ENCODE data around the gene NINJ1.

NINJ1 gene

DNA sequence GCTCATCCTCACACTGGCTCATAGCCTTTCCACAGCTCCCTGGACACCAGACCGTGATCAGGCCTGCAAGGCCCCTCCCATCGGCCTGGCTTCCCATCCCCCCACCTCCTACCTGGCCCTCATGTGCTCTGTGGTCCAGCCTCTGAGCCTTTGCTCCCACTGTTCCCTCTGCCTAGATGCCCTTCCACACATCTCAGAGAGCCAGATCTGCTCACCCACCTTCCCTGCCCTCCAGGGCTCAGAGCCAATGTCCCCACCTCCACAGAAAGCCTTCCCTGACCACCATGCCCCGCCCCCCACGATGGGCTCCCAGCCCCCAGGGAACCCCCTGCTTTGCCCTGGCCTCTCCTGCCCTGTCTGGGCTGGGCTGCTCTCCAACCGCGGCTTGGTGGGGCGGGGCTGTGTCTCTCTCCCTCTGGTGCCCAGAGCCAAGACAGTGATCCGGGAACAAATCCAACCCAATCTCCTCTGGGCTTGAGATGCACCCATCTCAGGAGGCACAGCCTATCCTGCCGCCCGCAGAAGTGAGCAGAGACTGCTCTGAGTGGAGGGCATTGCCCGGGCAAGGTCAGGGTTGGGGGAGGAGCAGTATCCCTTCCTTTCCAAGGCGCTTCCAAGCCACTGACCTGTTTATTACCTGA lies 1.6 kb downstream of the NINJ1 start:
- no peak for DNase-seq

DNA sequence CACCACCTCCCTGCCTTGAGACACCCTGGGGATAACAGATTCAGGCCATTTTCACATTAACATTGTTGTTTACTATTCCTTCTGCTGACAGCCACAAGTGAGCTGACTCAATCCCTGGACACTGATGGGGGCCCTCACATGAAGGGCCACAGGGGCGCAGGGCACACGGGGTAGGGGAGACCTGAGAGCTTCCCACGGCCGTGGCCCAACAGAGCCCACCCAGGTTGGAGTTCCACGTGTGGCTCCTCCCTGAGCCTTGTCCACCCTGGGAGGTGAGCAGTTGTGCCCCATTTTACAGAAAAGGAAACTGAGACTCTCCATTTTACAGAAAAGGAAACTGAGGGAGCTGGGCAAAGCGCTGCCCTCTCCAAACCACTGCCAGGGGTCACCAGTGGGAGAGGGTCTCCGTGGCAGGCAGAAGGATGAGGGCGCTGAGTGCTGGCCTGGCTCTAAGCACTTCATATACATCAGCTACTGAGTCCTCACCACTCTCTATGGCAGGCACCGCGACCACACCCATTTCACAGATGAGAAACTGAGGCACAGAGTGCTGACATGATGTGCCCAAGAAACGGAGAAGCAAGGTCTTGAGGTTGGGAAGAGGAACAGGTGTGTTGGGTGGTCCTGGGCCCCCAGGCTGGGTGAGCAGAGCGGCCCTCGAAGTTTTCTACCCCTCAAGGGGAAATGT lies 2.3 kb downstream of the NINJ1 start:
- DNase-seq: no peak

DNA sequence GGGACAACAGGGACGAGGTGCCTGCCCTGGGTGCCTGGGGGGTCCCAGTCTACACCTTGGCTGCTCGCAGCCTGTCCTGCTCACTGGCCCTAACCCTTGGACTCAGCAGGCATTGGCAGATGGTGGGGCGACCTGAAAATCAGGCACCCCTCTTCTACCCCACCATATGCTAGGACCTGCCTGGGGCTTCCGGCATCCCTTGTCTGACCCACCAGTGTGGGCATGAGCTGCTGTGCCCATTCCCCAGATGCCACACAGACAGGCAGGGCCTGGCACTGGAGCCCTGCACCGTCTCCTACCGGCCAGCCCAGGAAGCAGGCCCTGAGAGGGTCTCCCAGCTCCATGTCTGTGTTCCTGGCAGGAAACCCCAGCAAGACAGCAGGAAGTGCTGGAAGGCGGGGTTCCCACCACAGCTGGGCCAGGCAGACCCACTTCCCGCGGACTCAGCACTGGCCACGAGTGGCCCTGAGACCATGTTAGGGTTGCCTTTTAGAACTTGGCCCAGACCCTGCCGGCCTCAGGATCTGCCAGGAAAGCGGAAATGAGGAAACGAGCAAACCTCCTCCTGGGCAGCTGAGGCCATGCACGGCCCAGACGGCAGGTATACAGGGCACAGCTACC lies 3.1 kb downstream of the NINJ1 start:
- DNase-seq: no peak

DNA sequence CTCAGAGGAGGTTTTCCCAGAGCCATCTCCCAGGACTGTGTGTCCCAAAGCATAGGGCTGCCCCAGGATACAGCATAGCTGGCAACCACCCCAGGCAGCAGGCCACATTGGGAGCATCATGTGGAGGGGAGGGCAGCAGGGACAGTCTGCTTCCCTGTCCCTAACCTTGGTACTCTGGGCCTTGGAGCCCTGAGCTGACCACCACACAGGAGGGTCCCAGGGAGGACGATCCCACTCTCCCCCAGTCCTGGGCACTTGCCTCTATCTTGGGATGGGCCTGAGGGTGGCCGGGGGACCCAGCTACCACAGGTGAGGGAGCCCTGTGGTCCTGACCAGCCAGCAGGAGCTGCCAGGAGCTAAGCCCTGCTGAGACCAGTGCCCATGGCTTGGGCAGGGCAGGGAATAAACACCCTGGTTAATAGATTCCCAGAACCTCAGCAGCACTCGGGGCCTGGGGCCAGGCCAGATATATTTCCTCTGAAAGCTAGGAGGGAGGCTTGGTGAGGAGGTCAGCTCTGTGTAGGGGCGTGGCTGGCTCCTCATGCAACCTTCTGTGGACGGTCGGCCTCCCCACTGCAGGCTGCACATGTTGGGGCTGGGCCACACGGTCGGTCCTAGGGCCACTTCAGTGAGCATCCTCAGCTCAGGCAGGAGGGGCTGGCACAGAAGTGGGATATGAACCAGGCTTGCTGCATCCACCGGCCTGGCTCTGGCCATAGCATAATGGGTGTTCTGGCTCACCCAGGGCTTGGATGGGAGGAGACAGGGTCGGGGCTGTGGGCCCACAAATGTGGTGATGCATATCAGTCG lies 4.2 kb downstream of the NINJ1 start:
- DNase-seq: no peak

DNA sequence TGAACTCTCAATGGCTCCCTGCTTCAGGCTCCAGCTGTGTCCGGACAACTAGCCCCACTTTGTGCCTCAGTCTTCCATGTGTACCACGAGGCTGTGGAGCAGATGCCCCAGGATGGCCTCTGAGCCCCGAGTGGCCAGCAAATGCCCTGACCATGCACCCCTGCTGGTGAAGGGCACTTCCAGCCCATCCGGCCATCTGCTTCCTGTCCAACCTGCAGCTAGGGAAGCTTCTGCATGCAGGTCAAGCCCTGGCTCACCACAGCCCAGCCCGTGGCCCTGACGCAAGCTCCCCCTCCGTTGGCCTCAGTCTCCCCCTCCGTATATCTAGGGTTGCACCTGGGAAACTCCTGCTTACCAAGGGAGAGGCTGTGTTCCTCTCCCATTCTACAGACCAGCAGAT lies 4.8 kb downstream of the NINJ1 start:
- no peak for DNase-seq

DNA sequence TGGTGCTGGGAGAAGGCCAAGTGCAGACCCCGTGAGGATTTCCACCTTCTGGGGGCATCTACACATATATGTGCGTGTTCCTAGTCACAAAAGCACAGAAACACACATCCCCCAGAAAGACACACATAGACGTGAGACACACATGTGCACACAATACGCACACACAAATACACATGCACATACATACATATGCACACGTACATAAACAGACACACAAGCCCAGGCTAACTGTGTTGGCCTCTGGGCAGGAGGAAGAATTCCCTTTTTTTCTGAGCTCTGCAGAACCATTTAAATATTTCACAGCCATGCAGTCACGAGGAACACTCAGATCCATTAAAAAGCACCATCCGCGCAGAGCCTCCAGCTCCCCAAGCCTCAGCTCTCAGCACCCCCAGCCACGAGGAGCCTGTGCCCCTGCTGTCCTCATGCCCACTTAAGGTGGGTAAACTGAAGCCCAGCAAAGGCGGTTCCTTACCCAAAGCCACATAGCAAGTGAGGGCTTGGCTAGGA lies 5.3 kb downstream of the NINJ1 start:
- no peak for DNase-seq

DNA sequence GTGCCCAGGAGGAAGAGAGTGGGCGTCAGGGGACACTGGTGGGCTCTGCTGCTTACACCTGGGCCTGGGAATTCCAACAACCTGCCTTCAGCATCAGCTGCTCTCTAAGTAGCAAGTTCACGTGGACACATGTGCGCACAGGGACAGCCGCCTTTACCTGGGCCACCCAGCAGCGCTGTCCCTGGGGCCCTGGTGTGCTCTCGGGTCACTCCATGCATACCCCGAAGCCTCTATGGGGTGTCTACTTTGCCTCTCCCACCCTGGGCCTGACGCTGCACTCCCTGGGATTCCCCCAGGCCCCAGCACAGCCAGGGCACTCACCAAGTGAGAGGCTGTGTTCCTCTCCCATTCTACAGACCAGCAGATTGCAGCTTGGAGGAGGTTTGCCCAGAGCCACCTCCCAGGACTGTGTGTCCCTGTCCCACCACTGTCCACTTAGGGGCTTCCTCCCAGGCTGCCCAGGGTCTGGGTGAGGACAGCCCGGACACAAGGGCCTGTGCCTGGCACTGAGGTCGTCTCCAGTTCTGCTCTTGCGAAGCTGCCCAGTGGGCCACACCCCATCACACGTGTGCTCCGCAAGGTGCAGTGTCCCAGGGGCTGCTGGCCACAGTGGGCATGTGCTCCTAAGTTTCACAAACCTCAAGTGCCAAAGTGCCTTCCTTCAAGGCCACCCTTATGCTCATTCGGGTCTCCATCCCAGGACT lies 5.9 kb downstream of the NINJ1 start:
- DNase-seq: no peak

DNA sequence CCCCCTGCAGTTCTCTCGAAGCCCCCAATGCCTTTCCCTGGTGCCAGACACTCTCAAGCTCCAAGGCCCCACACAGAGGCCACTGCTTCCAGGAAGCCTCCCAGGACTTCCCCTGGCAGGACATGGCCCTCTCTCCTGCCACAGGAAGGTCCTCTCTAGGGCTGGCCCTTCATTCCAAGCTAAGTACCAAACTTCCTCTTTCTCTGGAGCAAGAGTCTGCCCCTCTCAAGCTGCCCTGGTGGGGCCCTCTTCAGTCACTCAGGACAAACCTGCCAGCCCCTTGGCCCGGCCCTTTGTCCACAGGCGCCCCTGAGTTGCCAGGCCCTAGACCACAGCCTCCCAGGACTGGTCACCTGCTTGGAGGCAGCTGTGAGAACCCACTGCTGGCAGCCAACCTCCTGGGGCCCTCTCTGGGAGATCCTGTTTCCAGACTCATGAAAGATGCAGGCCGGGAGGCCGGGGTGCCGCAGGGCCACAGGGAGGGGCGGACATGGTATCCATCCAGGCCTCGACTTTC lies 6.6 kb downstream of the NINJ1 start:
- no peak for DNase-seq

DNA sequence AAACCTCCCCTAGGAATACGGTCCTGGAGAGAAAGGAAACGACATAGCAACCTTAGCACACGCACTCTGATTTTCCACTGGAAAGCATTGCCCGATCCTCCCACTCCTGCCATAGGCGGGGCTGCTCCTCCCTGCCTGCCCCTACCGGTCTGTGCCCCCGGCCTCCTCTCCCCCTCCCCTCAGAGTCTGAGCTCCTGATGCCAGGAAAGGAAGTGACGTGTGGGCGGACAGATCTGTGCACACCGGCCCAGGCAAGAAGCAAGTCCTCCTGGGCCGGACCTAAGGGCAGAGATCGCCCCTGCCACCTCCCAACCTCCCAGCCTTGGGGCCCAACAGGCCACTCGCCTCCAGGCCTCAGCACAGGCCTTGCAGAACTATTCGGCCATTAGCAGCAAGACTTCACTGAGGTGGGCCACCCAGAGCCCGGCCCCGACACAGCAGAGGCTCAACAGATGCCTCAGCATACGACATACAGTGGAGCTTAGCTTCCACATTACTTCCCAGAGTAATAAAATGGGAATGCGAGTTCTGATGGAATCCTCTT lies 7.2 kb downstream of the NINJ1 start:
- DNase-seq: no peak

DNA sequence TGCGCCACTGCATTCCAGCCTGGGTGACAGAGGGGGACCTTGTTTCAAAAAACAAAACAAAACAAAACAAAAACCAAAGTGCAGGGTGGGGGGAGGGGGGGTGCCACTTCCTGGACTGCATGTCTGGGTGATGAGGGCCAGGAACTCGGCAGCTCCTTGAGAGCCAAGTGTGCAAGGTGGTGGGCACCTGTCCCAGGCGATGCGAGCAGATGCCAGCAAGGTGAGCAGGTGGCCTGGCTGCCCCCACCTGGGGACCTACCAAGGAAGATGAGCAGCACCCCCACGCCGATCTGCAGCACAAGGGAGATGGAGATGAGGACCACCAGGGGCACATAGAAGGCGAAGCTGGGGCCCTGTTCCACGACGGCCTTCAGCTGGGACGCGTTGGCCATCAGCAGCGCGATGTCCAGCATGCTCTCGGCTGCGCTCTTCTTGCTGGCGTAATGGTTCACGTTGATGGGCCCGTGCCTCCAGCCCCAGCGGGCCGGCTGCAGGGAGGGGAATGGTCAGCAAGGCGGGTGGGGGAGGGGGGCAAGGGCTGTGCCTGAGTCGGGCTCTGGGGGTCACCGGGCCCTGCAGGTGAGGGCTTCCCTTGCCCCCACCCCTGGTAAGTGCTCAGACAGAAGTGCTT lies 7.8 kb downstream of the NINJ1 start:
- no peak for DNase-seq

DNA sequence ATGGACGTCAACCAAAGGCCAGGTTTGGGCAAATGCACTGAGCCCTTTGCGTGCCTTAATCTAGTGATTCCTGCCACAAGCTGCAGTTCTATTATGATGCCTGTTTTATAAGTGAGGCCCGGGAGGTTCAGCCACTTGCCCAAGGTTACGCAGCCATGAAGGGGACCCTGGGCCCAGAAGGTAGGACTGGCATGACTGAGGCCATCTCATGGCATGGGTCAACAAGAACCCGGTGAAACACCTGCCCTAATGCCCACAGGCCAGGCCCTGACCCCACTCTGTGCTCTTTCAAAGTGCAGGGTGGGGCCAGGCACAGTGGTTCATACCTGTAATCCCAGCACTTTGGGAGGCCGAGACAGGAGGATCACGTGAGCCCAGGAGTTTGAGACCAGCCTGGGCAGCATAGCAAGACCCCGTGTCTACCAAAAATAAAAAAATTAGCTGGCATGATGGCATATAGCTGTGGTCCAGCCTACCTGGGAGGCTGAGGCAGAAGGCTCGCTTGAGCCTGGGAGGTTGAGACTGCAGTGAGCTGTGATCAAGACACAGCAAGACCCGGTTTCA lies 8.6 kb downstream of the NINJ1 start:
- no peak for DNase-seq

DNA sequence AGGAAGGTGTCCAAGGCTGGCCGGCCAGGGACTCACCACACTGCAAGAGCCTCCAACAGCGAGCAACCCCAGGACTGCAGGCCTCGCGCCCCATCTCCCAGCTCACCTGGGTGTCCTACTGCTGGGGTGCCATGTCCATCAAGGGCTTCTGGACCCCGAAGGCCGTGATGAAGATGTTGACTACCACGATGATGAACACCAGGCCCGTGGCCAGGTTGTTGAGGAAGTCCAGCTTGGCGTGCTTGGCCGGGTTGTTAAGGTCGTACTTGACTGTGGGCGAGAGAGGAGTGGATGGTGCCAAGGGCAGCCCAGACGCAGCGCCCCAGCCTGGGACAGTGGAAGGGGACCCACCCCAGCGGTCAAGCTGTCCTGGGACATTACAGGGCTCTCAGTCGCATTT lies 9.3 kb downstream of the NINJ1 start:
- DNase-seq: no peak

DNA sequence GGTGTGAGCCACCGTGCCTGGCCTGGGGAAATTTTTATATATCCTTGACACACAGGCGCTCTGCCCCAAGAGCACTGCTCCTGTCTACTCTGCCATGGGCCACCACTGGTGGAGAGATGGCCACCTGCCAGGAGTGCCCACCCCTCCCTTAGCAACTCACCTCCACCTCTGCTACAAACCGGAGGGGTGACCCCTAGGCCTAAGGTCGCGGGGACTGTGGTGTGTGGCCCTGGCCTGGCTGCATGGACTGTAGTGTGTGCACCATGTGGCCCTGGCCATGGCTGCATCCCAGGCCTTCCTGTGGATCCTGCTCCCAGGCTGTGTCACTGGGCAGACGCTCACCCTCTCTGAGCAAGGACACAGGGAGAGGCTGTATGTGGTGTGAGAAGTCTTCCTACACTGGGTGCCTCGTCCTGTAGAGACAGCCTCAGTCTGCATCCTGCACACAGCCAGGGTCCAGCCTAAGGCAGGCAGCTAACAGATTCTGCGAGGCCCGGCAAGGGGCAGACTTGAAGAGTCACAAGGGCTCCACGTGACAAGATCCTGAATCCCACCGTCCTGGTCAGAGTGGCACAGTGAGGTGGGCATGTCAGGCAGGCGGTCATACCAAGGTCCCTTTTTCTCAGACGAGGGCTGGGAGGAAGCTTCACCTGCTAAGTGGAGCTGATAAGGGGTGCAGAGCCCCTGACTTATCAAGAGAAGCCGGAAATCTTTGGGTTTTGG lies 10.3 kb downstream of the NINJ1 start:
- no peak for DNase-seq

DNA sequence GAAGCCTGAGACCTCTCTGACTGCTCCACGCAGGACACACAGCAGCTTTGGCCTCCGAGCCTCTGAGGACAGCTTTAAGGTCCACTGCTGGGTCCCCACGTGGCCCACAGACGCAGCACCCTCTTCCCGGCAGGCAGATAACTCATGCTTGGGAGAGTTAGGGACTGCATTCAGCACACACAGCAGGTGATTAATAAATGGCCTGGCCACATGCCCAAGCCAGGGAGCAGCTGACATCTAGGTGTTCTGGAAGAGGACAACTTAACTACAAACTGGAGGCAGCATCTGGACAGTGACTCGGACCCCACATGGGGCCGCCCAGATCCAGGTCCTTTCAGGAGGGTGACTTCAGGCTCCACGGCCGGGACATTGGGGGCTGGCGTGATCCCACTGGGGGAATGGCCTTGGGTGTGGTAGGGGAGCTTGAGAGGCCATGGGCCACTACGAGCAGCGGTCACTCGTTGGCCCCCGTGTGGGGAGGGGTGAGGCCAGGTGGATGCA lies 11.3 kb downstream of the NINJ1 start:
- DNase-seq: no peak

DNA sequence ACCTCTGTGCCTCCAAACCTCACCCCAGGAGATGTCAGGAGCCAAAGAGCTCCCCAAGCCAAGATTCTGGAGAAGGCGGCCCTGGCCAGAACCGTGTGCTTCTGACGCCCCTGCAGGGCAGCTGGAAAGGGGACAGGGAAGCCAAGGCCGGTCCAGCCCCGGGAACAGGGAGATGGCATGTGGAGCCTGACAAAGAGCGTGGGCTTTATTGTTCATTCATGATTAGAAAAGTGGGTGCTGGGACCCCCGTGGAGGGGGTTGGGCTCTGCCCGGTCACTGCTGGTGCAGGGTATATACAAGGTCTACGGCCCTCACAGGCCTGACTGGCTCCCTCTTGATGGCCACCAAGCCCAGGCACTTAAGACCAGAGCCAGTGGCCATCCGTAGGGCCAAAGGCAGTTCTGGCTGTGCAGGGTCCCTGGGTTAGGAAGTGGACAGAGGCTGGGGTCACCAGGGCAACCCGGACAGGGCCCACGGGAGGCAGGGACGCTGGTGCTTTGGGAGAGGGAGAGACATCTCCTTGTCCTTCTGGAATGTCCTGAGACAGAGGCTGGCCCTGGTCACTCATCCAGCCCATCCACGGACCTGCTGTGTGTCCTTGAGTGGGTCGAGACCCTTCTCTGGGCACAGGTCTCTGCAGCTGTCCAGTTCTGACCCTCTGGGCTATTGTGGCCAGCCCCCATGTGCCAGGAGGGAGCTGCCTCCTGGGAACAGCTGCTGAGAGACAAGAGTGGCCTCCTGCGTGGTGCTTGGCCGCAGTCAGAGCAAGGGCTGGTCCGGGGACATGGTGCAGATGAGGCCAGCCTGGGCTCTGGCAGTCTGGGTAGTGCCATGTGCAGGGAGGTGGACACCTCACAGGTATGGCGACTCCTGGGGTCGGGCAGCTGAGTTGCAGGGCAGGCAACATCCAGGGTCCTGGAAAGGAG lies 12.5 kb downstream of the NINJ1 start:
- DNase-seq: no peak

DNA sequence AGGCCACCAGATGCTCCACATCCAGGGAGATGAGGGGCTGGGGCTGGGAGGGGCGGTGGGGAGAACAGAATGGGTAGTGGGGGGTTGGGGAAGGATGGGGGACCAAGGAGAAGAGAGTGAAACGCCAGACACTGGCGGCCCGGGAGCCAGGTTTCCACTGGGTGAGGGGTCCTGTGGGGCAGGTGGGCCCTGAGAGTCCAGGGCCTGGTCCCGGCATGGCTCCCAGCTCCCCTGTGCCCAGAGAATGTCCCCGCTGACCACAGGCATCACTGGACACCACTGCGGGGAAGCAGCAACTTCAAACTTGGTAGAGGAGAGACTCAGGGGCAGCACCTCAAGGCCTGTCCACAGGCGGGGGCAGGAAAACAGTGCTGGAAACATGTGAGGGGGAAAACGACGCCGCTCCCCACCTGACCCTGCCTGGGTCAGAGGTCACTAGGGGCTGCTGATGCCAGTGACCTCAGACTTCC lies 13.2 kb downstream of the NINJ1 start:
- no peak for DNase-seq

DNA sequence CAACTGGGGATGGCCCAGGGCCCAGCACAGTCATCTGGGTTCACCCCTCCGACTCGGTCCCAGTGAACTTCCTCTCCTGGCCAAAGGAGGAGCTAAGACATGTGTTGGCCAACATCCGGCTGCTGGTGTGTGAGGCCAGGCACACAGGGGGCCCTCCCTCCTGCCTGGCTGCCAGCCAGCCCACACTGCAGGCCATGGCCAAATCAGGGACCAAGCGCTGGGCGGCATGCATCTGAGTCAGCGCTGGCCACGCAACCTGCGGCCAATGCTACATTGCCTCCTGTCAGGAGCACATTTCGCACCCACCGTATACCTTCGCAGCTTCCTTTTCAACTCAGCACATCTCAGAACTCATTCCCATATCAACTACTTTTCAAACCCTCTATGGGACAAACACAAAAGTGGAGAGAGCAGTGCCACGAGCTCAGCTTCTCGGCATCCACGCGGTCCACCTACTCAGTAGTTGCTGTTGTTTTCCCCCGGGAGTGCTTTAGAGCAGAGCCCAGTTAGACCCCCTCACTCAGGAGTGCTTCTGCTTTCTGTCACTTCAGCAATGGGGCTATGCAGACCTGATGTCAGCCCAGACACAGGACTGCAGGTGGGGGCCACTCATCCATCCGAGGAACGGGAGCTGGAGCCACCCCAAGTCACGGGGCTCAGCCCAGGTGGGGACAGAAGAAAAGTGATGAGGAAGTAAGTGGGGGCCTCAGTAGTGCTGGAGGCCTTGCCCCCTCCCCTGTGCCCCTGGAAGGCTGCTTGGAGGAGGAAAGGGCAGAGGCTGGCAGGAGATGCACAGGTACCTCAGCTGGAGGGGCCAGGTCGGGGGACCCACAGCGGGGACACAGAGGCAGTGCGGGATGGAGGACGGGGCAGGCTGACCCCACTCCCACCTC lies 13.9 kb downstream of the NINJ1 start:
- DNase-seq: peak; percentile 77

DNA sequence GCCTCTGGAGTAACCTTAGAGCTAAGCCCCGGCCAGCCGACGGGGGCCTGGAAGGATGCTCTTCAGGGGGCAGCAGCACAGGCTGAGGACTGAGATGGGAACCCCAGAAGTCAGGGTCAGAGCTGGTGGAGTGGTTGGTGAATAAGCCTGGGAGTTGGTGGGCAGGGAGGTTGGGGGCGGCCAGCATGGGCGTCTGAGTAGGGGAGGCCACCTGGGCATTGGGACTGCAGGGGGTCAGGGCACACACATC lies 14.4 kb downstream of the NINJ1 start:
- DNase-seq: no peak
